Jurkat, Clone E6-1 (cell line): Measurements from ENCODE around the gene MT1E.

Experiments used
- DNase-seq: peaks from one replicate; pipeline ENCODE4 v3.0.0-alpha.2; 2011; ENCODE audit warnings: low read depth, low spot score
- H3K4me3 ChIP-seq: 2 replicates; pipeline ENCODE4 v1.5.1; 2011; ENCODE audit warnings: mild to moderate bottlenecking, low read length, control low read depth, moderate library complexity

Gene MT1E

DNA sequence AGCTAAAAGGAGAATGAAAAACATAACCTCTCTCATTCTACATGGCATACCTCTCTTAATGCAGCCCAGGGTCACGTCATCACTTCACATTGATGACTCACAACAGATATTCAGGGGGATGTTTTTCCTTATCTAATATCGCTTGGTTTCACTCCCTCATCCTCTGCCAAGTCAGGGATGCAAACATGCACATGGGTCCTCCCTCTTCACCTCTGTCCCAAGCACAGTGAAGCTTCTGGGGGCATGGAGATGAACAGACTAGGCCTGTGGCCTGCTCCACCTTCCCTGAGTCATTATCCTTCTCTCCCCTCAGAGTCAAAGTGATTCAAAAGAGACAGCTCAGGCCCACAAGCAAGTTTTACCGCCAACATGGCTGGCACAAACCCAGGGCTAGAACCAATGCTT, 19.5 kb upstream of the MT1E start:
- H3K4me3 ChIP-seq: no peak overlapping the region
- no peak for DNase-seq

GRCh38 chr16:56606476-56607108, 19.0 kb upstream of the MT1E start:
- DNase-seq: no peak
- H3K4me3 ChIP-seq: no peak overlapping the region

- DNase-seq: no peak
- no peak overlapping the region for H3K4me3 ChIP-seq
Measured at GRCh38 chr16:56607109-56607618, 18.4 kb upstream of the MT1E start.

GRCh38 chr16:56607675-56608042, 17.9 kb upstream of the MT1E start:
- peak overlapping the region; percentile 84 for H3K4me3 ChIP-seq
- DNase-seq: no peak

- H3K4me3 ChIP-seq: peak within 1 kb of the TSS; percentile 84
- DNase-seq: peak; percentile 88
Measured at GRCh38 chr16:56608043-56608875, 17.3 kb upstream of the MT1E start, which contains the start of gene MT2A. Gene MT2A, plus strand, starts transcription at chr16:56608584. Its CDS starts 72 bp downstream, at chr16:56608656.

DNA sequence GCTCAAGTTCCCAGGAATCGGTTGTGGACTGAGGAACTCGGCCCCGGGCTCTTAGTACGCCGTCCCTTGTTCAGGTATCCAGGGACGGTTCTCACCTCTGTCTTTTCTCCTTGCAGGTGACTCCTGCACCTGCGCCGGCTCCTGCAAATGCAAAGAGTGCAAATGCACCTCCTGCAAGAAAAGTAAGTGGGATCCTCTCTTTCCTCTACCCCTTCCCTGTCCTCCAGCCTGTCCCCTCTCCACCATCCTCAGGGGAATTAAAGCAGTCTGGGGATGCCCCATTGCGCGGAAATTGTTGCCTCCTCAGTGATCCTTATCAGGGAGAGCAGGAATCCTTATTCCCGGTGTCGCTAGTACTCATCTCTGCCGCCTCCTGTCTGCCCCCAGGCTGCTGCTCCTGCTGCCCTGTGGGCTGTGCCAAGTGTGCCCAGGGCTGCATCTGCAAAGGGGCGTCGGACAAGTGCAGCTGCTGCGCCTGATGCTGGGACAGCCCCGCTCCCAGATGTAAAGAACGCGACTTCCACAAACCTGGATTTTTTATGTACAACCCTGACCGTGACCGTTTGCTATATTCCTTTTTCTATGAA, 16.6 kb upstream of the MT1E start:
- no peak for DNase-seq

DNA sequence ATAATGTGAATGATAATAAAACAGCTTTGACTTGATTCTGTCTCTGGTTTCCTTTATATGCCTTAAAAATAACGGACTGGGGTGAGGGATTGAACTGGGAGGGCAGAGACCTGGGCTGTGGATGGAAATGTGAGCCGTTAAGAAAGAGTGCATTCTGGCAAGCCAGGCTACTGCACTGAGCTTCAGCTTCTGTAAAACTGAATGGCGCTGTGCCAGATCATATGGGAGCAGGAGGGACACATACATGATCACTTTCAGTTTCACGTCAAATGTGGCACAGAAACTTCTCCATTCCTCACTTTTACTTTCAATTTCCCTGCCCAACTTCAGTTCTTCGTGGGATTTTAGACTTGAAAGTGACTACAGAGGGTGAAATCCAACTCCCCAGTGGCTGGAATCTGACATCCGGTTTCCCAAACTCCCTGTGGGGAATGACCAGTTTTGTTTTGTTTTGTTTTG, 16.1 kb upstream of the MT1E start:
- peak overlapping the region; percentile 84 for H3K4me3 ChIP-seq
- peak; percentile 77 for DNase-seq

More for the DNA sequence above, 16.6 kb upstream of the MT1E start:
- peak overlapping the region; percentile 84 for H3K4me3 ChIP-seq

- peak overlapping the region; percentile 84 for H3K4me3 ChIP-seq
- peak; percentile 37 for DNase-seq
Measured at GRCh38 chr16:56610017-56610608, 15.5 kb upstream of the MT1E start.

DNA sequence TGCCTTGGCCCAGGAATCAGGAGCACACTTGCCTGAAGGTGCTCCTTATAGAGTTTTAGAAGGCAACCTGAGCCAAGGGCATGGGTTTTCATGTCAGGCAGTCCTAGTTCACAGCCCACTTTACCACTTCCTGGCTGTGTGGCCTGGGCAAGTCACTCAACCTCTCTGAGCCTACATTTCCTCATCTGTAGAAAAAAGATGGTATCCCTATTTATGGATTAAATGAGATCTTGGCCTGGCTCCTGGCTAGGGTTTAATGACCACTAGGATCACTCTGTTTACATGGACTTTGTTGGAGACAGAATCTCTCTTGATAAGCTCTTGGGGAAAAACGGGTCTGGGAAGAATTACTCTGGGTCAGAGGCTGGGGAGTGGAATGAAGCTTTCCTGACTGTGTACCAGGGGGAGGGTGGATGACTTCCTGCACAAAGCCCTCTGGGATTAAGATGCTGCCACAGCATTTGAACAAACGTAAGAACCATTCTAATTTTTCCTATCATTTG, 14.9 kb upstream of the MT1E start:
- no peak overlapping the region for H3K4me3 ChIP-seq
- DNase-seq: peak; percentile 37

GRCh38 chr16:56611281-56611833, 14.2 kb upstream of the MT1E start:
- no peak overlapping the region for H3K4me3 ChIP-seq
- DNase-seq: no peak

- DNase-seq: no peak
- H3K4me3 ChIP-seq: no peak overlapping the region
Measured at GRCh38 chr16:56613706-56614105, 11.9 kb upstream of the MT1E start.

GRCh38 chr16:56614549-56614991, 11.0 kb upstream of the MT1E start:
- H3K4me3 ChIP-seq: no peak overlapping the region
- no peak for DNase-seq

- DNase-seq: no peak
- H3K4me3 ChIP-seq: no peak overlapping the region
Measured at GRCh38 chr16:56615353-56615752, 10.2 kb upstream of the MT1E start.

DNA sequence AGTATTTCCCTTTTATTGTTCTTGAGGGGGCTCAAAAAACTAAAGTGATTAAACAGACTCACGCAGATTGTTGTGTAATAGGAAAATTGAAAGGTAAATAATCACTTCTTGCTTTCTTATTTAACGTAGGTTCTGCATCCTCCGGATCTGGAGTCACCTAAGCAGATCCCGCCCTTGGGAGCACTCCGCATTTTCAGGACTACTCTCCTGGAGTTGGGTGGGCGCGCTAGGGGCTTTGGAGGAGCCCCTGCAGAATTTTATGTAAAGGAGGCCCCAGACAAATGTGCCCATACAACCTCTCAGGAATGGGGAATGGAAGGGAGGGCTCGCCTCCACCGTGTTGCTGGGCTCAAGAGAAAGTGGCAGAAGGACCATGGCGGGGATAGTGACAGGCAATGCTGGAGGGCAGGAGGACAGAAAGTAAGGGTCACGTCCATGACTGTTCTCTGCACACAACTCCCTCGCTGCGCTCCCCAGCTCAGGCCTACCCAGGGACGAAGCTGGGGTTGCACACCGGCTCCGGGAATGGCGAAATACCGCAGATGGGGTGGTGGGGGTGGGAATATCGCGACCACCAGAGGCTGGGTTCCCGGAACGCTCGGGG, 8.9 kb upstream of the MT1E start:
- no peak overlapping the region for H3K4me3 ChIP-seq
- DNase-seq: no peak

DNA sequence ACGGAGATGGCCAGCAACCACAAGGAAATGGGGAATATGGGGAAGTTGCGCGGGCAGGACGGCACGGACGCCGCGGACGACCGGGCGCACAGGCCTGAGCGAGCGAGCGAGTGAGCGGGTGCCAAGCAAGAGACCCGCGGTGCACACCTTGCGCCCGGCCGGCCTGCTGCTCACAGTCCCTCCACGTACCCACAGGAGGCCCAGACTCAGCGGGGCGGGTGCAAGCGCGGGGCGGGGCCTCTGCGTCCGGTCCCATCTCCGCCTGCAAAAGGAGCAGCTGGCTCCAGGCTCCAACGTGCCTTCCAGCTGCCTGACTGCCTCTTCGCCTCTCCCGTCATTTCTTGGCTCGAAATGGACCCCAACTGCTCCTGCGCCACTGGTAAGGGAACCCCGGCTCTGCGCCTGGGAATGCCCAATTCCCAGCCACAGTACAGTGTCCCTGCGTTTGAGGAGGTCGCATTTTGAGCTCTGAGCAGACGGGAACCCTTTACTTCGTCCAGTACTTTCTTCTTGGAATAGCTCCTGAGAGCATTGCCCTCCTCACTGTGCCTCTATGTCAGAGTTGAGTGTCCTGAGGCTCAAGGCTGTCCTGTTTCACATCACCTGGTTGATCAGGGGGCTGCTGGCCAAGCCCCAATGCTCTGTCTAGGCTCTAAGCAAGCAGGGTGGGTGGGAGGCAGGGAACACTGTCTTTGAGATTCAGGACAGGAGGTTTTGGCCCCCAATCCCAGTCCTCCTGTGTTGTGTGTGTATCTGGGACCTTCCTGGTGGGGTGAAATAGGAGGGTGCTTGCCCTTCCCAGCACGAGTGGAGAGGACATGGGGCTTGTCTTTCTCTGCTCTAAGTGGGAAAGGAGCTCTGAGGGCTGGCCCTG, 8.1 kb upstream of the MT1E start:
- no peak for DNase-seq

GRCh38 chr16:56618138-56618537, 7.4 kb upstream of the MT1E start:
- DNase-seq: no peak
- H3K4me3 ChIP-seq: no peak overlapping the region

More for the DNA sequence above, 8.1 kb upstream of the MT1E start:
- no peak overlapping the region for H3K4me3 ChIP-seq

DNA sequence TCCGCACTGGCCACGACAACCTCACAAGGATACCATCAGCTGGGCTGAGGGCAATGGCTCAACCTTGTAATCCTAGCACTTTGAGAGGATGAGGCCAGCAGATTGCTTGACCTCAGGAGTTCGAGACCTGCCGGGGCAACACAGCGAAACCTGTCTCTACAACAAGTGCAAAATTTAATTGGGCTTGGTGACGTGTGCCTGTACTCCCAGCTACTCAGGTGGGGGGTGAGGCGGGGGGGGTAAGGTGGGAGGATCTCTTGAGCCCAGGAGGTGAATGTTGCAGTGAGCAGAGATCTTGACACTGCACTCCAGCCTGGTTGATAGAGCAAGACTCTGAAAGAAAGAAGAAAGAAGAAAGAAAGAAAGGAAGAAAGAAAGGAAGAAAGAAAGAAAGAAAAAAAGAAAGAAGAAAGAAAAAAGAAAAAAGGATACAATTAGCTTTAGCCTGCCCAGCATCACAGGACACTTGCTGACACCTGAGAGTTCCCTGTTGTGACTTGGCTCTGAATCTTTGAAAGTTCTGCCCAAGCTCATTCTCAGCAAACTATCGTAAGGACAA, 5.2 kb upstream of the MT1E start:
- no peak for DNase-seq
- H3K4me3 ChIP-seq: no peak overlapping the region
